Stomach (tissue), 9 donors: ENCODE results near the gene BIRC7. TPM values are rescaled to one million over a fixed set of nuclear protein-coding genes. Genes with fewer than 3 reads are reported as not detected.

Experiments
- DNase-seq, 2 donors: peaks; one replicate each; pipeline versions ENCODE4 v3.0.0 to v3.0.0-alpha.2; 2013 to 2019
- H3K27ac ChIP-seq, 5 donors: fragments of 200-600 bp in 4 of 5; sonication (generic) in 4 of 5; one replicate each; pipeline ENCODE4 v1.5.1; 2013 to 2019; ENCODE audit warnings: mild to moderate bottlenecking in 1 of 5, moderate library complexity in 1 of 5
- H3K27me3 ChIP-seq, 3 donors: fragments of 200-600 bp; sonication (generic); one replicate each; pipeline ENCODE4 v1.5.1; 2017 to 2019; ENCODE audit warnings: mixed run types in 1 of 3
- H3K36me3 ChIP-seq, 4 donors: fragments of 200-600 bp; sonication (generic); 1 replicate in 3 of 4; 2 replicates in 1 of 4; pipeline ENCODE4 v1.5.1; 2016 to 2019
- H3K4me1 ChIP-seq, 4 donors: fragments of 200-600 bp; sonication (generic); one replicate each; pipeline ENCODE4 v1.5.1; 2016 to 2019
- H3K4me3 ChIP-seq, 4 donors: fragments of 200-600 bp; sonication (generic) in 3 of 4; one replicate each; pipeline ENCODE4 v1.5.1; 2016 to 2019; ENCODE audit warnings: mild to moderate bottlenecking in 1 of 4
- H3K9me3 ChIP-seq, 4 donors: fragments of 200-600 bp; sonication (generic); one replicate each; pipeline ENCODE4 v1.5.1; 2016 to 2019
- CTCF ChIP-seq, 7 experiments: fragments of 450-650 bp in 4 of 7; fragments of 200-600 bp in 3 of 7; sonication (generic) in 3 of 7; IDR thresholded peaks; one replicate each; pipeline ENCODE4 v1.5.1; 2016 to 2019; ENCODE audit warnings: antibody characterized with exemption in 7 of 7, control low read depth in 2 of 7, mild to moderate bottlenecking in 1 of 7
- EP300 ChIP-seq: sonication (generic); formaldehyde crosslinking; IDR thresholded peaks from one replicate; pipeline ENCODE4 v1.6.1; 2017; ENCODE audit warnings: antibody characterized with exemption
- POLR2A ChIP-seq, 4 donors: fragments of 450-650 bp; IDR thresholded peaks; one replicate each; pipeline ENCODE4 v1.6.1; 2016; ENCODE audit warnings: antibody characterized with exemption in 4 of 4, control low read depth in 2 of 4, mild to moderate bottlenecking in 1 of 4, moderate library complexity in 1 of 4
- POLR2AphosphoS5 ChIP-seq, 3 donors: sonication (generic); formaldehyde crosslinking; IDR thresholded peaks; one replicate each; pipeline ENCODE4 v1.6.1; 2016; ENCODE audit warnings: antibody characterized with exemption in 3 of 3
- WGBS, 5 donors: extraction: QIAGEN DNeasy Blood & Tissue Kit in 3 of 5; methylation state at CpG; one replicate each; pipeline versions ENCODE4 v1.1.5 to v1.1.7; 2013 to 2018; 5-methylcytosine and 5-hydroxymethylcytosine counted together
- intact Hi-C: fragments of 100-400 bp; cut with DNase I; formaldehyde crosslinking; loops from one replicate; pipeline ENCODE4 v1.15.1; 2023; ENCODE audit warnings: low total_unique reads
- polyA plus RNA-seq, 3 donors: library from polyadenylated mRNA; stranded (reverse); fragments of 200-250 nt; gene quantifications; one replicate each; pipeline ENCODE4 v1.2.3, GENCODE V29; 2013
- total RNA-seq, 5 donors: library from RNA; depleted of rRNA; stranded (reverse); fragments of >200 nt; gene quantifications; one replicate each; pipeline versions ENCODE4 v1.1.0 to v1.2.3, GENCODE V29; 2014 to 2016
- donor health status: healthy with polysubstance abuse.
- donor health status: Bipolar disorder and iron deficiency.
- donor health status: healthy.

Gene BIRC7
- total and polyA plus RNA-seq, 8 donors = not detected

- intact Hi-C loops = no loop called here
- Histone ChIP-seq H3K27me3 (peaks cover 0 to 98% (median 12%) of the 10 kb centered on the region in 3 donors), H3K36me3 (no peaks in the 10 kb centered on the region), H3K9me3 (no peaks in the 10 kb centered on the region), H3K4me1 (no peaks in the 10 kb centered on the region), H3K4me3 (no peak overlapping the region), H3K27ac (no peak overlapping the region)
- WGBS, 5 donors = 80 to 85% (median 83%) methylated on average over 10 to 11 of the region's 11 CpGs
- TF ChIP-seq CTCF (IDR thresholded peaks at IDR 0.05) (no peak), POLR2AphosphoS5 (IDR thresholded peaks at IDR 0.05) (no peak), POLR2A (IDR thresholded peaks at IDR 0.05) (no peak), EP300 (no peak)
- DNase-seq = no peak
Measured at GRCh38 chr20:63240004-63240403, 4.3 kb downstream of the BIRC7 start.

GRCh38 chr20:63241272-63241671, 5.6 kb downstream of the BIRC7 start:
- 14 to 44% (median 24%) methylated on average over 9 to 11 of the region's 11 CpGs for WGBS, 5 donors
- Histone ChIP-seq H3K4me3 (no peak overlapping the region), H3K27me3 (peaks cover 0 to 98% (median 3%) of the 10 kb centered on the region in 3 donors), H3K9me3 (no peaks in the 10 kb centered on the region), H3K36me3 (no peaks in the 10 kb centered on the region), H3K27ac (no peak overlapping the region), H3K4me1 (no peaks in the 10 kb centered on the region)
- intact Hi-C loops = no loop called here
- no peak for DNase-seq
- TF ChIP-seq EP300 (no peak), POLR2A (IDR thresholded peaks at IDR 0.05) (no peak), CTCF (IDR thresholded peaks at IDR 0.05) (no peak), POLR2AphosphoS5 (IDR thresholded peaks at IDR 0.05) (no peak)

DNA sequence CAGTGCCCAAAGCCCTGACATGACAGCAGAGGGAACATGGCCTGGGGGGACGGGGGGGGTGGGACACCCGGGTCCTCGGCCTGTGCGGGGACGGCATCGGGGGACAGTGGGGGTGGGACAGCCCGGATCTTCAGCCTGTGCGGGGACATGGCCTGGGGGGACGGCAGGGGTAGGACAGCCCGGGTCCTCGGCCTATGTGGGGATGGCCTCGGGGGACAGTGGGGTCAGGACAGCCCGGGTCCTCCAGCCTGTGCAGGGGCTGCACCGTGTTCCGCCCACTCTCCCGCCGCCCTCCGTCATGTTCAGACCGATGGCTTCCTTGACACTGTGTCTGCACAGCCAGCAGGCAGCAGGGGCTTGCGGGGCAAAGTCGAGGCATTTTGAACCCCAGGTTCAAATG, 7.0 kb downstream of the BIRC7 start:
- Histone ChIP-seq H3K4me3 (no peak overlapping the region), H3K27me3 (peaks cover 0 to 98% (median 9%) of the 10 kb centered on the region in 3 donors), H3K36me3 (no peaks in the 10 kb centered on the region), H3K9me3 (no peaks in the 10 kb centered on the region), H3K4me1 (peaks cover 0 to 8% (median 0%) of the 10 kb centered on the region in 4 donors), H3K27ac (no peak overlapping the region)
- no peak for TF ChIP-seq EP300
- TF ChIP-seq CTCF (IDR thresholded peaks at IDR 0.05) = no peak
- TF ChIP-seq POLR2A (IDR thresholded peaks at IDR 0.05) = no peak
- TF ChIP-seq POLR2AphosphoS5 (IDR thresholded peaks at IDR 0.05) = no peak
- intact Hi-C loops = no loop called here
- no peak for DNase-seq
- 83 to 95% (median 86%) methylated on average over 3 to 21 of the region's 21 CpGs for WGBS, 5 donors

DNA sequence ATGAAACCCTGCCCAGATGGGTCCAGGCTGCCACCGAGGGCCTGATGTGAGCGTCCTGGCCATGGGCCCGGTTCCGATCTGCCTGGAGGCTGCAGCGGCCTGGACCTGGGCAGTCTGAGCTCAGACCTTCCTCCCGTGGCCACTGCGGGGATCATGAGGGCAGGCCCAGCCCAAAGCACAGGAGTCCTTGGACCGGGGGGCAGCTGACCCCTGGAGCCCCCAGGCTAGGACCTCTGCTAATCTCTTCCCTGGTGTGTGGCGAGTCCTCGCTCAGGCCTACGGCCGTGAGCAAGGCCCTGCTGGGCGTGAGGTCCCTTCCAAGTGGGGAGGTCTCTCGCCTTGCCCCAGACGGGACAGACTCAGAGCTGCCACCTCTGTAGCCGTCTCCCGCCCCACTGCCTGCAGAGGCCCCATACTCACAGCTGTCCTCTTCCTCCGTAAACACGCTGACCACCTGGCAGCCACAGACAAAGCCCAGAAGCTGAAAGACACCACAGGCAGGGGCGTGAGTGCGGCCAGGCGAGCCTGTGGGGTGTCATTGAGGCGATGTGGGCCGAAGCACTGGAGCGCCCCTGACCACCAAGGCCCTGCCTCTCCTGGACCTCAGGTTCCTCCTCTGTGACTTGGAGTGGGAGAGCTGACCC, 8.0 kb downstream of the BIRC7 start:
- Histone ChIP-seq H3K36me3 (no peaks in the 10 kb centered on the region), H3K27me3 (peaks cover 0 to 98% (median 19%) of the 10 kb centered on the region in 3 donors), H3K9me3 (no peaks in the 10 kb centered on the region), H3K4me1 (peaks cover 0 to 8% (median 0%) of the 10 kb centered on the region in 4 donors), H3K27ac (no peak overlapping the region), H3K4me3 (no peak overlapping the region)
- TF ChIP-seq POLR2A (IDR thresholded peaks at IDR 0.05) = no peak
- TF ChIP-seq CTCF (IDR thresholded peaks at IDR 0.05) = no peak
- no peak for TF ChIP-seq POLR2AphosphoS5 (IDR thresholded peaks at IDR 0.05)
- no peak for TF ChIP-seq EP300
- DNase-seq = no peak
- WGBS, 5 donors = 73 to 84% (median 83%) methylated on average over 14 to 25 of the region's 25 CpGs
- intact Hi-C loops = no loop called here
